Fibroblast of lung (primary cell): ENCODE results near the gene RCSD1.

Experiments used
- EZH2 ChIP-seq: IDR thresholded peaks from 2 replicates; pipeline ENCODE4 v1.5.1; 2012; ENCODE audit warnings: low read length, control low read depth, mild to moderate bottlenecking; ENCODE audit errors: missing control alignments
- TF ChIP-seq, protein P1 (sequence below), 2 donors: IDR thresholded peaks in 1 of 2; conservative IDR thresholded peaks in 1 of 2; 1 replicate in 1 of 2; 2 replicates in 1 of 2; pipeline ENCODE4 v1.5.1; 2011 to 2012; ENCODE audit warnings: low read length in 2 of 2, control low read depth in 1 of 2, inconsistent platforms in 1 of 2, low read depth in 1 of 2, mild to moderate bottlenecking in 1 of 2

- TF ChIP-seq, protein P1, sequence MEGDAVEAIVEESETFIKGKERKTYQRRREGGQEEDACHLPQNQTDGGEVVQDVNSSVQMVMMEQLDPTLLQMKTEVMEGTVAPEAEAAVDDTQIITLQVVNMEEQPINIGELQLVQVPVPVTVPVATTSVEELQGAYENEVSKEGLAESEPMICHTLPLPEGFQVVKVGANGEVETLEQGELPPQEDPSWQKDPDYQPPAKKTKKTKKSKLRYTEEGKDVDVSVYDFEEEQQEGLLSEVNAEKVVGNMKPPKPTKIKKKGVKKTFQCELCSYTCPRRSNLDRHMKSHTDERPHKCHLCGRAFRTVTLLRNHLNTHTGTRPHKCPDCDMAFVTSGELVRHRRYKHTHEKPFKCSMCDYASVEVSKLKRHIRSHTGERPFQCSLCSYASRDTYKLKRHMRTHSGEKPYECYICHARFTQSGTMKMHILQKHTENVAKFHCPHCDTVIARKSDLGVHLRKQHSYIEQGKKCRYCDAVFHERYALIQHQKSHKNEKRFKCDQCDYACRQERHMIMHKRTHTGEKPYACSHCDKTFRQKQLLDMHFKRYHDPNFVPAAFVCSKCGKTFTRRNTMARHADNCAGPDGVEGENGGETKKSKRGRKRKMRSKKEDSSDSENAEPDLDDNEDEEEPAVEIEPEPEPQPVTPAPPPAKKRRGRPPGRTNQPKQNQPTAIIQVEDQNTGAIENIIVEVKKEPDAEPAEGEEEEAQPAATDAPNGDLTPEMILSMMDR (conservative IDR thresholded peaks at IDR 0.05 in 1 of 2, IDR thresholded peaks at IDR 0.05 in 1 of 2; ENCODE audit: low read depth in 1 of 2, low read length in 2 of 2) = no peak
- TF ChIP-seq EZH2 = no peak
Observed at GRCh38 chr1:167625040-167625823, 4.8 kb upstream of the RCSD1 start.
